GM21619 (cell line): Measurements from ENCODE around the gene TMEM258.

Experiments used
- ATAC-seq: cut with Tn5 transposase; IDR thresholded peaks from one replicate; pipeline ENCODE4 v1.9.1; 2021; ENCODE audit not compliant: unreplicated experiment

TMEM258 gene

GRCh38 chr11:61826930-61827570, 34.7 kb upstream of the TMEM258 start:
- ATAC-seq, result no peak

GRCh38 chr11:61820174-61820573, 27.8 kb upstream of the TMEM258 start:
- ATAC-seq, result no peak

DNA sequence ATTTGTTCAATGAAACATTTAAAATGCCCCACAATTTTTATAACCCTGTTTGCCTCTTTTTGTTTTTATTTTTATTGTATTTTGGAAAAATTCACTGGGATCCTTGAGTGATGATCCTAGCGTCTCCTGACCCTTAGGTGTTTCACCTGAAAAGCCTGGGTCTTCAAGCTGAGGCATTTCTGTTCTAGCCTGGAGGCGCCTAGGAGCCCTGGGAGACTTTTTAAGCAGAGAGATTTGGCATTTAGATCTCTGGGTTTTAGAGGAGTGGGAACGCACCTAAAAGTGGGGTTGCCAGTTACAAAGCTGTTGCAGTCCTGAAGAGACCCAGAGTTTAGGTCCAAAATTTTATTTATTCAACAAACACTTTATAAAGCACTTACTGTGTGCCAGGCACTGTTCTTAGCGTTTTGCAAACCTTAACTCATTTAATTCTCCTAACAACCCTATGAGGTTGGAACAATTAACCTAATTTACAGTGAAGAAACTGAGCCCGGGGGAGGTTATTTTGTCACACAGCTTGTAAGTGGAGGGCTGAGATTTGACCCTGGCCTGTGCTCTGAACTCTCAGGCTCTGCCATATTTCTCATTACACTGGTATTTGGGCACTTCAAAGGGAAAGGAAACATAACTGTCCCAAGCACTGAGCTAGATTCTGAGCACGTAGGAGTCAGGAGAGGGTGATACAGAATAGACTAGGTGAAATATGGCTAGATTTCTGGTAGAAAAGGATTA, 25.2 kb upstream of the TMEM258 start:
- no peak for ATAC-seq

DNA sequence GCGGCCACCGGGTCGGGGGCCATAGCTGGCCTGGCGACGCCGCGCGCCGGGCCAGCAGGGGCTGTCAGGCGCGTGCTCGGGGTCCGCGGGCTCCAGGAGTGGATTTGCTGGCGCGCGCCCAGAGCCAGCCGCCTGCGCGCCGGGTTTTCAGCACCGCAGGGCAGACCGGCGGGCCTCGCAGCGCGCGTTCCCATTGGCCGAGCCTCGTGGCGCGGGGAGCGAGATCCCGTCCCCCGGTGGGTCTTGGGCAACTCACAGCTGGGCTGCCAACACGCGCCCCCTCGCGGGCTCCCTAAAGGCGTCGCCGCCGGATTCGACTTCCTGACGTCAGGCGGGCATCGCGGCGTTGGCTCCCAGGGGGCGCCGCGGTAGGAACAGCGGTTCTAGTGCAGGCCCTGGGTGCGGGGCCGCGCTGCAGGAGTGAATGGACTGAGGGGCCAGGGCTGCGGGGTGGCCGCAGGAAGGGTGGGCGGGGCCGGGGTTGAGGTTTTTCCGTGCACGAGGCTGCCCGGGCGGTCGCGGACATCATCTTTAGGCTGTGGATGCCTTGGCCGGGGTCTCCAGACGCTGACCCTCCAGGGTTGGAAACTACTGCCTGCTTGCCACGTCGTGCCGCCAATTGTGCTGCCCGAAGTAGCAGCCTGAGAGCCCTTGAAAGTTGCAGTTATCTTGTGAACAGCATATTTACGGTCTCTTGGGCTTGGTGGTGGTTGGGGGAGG, 24.5 kb upstream of the TMEM258 start, which contains the start of gene FADS1:
FADS1 (minus strand) TSS at position 268 of the 720 bp plus-strand sequence; CDS start at position 194, 74 bp downstream.
- ATAC-seq, result peak; percentile 45

DNA sequence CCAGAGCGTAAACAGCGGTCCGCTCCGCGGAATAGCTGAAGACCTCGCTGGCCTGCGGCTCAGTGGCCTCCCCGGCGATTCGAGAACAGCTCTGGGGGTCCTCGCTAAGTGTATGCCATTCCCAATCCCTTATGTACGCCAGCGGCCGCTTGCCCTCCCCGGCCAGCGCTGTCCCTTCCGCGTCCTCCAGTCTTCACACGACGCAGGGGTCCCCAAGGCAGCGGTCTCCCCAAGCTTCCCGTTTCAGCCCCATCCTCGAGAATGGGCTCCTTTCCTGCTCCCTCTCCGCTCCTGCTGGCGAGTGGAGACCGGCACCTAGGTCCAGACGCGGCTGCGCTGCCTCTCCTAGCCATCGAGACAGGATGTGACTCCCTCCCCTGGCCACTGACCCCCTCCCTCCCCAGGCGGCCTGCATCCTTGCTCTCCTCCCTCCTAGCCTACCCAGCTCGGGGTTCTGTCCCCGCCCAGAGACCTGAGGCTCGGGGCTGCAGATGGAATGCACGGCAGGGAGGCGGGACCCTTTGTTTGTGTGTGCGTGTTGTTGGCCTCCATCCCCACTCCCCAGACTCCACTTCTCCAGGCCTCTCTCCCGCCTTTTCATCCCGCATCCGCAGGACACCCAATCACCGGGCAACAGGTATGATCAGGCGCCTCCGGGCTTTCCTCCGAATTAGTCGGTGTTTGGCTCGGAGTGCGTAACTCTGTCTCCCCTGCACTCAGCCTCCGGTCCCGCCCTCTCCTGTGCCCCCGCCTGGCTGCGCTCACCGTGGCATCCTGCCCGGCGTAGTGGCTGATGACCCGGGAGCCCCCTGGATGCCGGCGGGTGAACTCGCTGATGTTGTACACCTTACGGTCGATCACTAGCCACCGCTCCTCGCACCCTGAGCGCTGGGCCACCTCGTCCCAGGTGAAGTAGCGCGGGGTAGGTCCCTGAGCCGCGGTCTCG, 23.7 kb upstream of the TMEM258 start:
- peak; percentile 20 for ATAC-seq

DNA sequence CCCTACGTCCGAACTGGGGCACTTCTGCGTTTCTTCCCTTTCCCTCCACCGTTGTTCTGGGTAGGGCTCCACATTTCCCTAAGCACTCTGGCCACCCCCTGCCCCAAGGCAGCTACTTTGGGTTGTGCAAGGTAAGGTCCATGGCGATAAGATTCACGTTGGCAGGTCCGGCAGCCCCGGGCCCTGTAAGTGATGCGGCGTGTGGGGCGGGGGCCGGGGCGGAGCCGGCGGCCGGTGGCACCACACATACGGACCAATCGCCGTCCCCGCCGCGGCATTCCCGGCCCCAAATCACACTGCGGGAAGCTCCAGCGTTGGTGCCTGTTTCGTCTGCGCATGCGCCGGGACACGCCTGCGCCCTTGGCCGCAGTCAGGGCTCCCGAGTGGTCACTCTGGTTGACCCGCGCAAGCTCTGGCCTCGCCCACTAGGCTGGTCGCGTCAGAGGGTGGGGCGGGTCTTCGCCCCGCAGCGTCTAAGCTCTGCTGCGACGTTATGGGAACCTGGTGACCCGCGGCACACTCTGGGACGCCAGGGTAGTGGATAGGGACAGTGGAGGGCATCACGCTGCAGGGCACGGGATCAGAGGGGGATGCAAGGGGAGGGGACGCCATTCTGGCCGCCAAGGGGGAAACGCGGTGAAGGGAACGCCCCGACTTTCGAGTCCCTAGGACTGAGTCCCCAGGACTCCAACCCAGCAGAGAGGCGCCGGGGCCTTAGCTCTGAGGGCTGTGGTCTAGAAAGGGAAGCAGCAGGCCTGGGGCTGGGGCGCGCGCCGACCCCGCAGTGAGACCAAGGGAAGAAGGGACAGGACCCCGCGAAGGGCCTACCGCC, 22.8 kb upstream of the TMEM258 start:
- peak; percentile 56 for ATAC-seq

DNA sequence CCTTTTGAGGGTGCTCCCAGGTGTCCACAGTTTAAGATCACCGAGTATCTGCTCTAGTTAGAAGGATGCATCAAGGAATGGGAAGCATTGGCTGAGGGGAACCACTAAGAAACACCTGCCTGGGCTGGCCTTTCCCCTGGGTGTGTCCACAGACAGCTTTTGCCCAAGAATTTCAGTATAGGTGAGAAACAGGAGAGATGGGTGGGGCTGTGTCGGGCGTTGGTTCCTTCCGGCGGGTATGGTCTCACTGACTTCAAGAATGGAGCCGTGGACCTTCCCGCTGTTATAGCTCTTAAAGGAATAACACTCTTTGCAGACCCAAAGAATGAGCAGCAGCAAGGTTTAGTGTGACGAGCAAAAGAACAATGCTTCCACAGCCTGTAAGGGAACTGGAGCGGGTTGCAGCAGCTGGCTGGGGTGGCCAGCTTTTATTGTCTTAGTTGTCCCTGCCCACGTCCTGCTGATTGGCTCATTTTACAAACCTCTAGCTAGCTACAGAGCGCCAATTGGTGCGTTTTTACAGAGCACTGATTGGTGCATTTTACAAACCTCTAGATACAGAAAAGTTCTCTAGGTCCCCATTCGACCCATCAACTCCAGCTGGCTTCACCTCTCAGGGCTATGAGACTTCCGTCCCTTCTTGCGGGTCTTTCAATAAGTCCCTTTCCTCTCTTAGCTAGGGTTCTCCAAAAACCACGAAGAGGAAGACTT, 22.0 kb upstream of the TMEM258 start:
- ATAC-seq, result peak; percentile 2

DNA sequence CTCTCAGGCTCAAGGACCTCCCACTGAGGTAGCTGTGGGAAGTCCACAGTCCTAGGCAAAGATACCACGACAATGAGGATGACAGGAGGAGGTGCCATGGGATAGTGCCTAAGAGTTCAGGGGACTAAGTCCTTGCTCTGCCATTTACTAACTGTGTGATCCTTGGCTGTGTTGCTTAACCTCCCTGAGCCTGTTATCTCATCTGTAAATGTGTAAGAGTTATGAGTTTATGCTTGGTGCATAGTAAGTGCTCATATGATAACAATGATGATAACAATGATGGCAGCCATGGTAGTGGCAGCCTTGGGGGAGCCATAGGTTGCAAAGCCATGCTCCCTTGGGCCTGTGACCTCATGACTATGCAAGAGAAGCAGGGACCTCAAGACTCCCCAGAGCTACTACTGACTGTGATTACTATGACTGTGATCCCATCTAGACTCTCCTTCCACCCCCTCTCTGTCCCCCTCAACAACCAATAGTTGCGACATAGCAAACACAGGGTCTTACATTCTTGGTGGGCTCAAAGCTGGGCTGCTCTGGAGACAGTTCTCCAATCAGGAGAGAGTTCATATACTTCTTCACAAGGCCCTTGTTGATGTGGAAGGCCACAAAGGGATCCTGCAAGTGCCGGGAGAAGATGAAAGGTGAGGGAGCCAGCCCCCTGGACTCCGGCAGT, 20.5 kb upstream of the TMEM258 start:
- ATAC-seq, result no peak

- ATAC-seq, result no peak
Observed at GRCh38 chr11:61811831-61812230, 19.4 kb upstream of the TMEM258 start.

- ATAC-seq, result no peak
Observed at GRCh38 chr11:61810671-61811175, 18.3 kb upstream of the TMEM258 start.

DNA sequence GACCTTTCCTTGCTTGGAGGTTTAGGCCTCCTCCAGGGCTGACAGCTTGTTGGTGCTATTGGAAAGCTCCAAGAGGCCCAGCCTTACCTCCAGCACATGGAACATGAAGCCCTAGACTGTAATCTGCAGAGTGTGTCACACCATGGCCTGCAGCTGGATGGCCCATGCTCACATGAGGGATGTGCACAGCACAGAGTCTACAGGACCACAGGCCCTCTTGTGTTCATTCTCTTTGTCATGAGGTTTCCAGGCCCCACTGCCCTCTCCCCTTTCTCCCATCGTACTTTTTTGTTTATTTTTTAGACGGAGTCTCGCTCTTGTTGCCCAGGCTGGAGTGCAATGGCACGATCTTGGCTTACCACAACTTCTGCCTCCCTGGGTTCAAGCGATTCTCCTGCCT, 14.4 kb upstream of the TMEM258 start:
- no peak for ATAC-seq

DNA sequence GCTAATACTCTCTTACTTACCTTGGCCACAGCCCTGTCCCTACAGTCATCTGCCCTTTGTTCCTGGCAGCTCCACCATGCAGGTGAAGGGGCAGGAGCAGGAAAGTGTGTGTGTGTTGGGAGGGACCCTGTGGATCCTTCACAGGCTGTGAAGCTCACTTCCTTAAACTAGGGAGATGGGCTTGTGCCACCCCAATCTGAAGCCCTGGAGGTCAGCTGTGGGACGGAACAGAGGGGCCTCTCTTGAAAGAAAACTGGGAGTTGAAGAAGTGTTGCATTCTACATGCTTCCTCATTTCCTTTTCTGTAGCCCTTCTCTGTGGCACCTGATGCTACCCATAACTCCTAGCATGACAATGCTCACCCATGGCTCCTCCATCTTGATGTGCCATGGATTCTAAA, 12.7 kb upstream of the TMEM258 start:
- ATAC-seq, result no peak

DNA sequence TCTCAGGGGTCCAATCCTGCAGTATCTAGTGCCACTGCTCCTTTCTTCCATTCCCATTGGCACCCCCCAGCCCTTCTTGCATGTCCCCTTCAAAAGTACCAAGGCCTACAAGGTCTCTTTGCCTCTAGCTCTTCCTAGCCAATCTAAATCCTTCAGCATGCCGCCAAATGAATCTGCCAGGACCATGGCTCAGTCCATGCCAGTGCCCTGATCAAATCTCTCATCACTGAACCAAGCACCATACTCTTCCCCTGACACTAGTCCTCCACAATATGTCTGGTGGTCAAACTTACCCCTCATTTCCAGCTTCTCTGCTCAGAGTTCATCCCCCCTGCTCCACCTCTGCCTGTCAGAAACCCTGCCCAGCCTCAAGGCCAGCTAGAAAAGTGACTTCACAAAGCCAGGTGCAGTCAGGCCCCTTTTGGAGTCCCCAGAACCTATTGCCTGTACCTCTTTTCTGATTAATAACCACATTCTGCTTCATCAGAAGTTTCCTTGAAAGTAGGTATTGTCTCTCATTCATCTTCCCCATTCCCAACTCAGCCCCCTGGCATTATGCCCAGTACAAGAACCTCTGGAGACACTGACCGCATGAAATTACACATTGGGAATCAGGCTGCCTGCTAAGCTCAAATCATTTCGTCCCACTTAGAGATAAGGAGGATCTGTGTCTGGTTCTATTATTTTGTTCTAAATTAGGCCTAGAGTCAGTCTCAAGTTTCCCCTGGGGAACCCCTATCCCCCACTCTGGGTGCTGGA, 11.7 kb upstream of the TMEM258 start:
- ATAC-seq, result no peak

DNA sequence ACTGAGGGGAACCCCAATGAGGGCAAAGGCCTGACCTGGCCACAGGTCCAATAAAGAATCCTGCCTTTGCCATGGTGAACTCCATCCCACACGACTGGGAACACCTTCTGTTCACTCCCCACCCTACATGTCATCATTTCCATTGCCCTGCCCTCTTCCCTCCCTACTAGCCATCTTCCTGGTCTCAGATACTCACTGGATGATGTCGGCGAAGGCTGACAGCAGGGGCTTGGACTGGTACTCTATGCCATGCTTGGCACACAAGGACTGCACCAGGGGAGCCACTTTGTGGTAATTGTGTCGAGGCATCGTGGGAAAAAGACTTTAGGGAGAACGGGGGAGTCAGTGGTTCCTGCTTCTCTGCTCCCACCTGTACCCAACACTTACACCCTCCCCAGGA, 10.2 kb upstream of the TMEM258 start:
- no peak for ATAC-seq

GRCh38 chr11:61800331-61801281, 8.2 kb upstream of the TMEM258 start:
- ATAC-seq, result no peak

GRCh38 chr11:61799665-61800284, 7.4 kb upstream of the TMEM258 start:
- ATAC-seq, result no peak
